ENCODE measurements around the gene SLC39A11.
"Not testable (repeated sequence)": the region's sequence is repeated elsewhere in the genome, so short reads cannot be mapped to it uniquely, and the experiment has no call there.

The SLC39A11 gene

GRCh38 chr17:73105431-73105830 is 12.9 kb upstream of the SLC39A11 start:
- FAIRE-seq: no peak

- no peak for FAIRE-seq
These were observed 12.0 kb upstream of the SLC39A11 start for GRCh38 chr17:73104450-73104849.

GRCh38 chr17:73103641-73104335 is 11.3 kb upstream of the SLC39A11 start:
- no peak for FAIRE-seq

- FAIRE-seq: no peak
These were observed 8.5 kb upstream of the SLC39A11 start for GRCh38 chr17:73101031-73101430.

GRCh38 chr17:73100363-73100762 is 7.9 kb upstream of the SLC39A11 start:
- no peak for FAIRE-seq

GRCh38 chr17:73099511-73099910 is 7.0 kb upstream of the SLC39A11 start:
- no peak for FAIRE-seq

GRCh38 chr17:73098919-73099318 is 6.4 kb upstream of the SLC39A11 start:
- no peak for FAIRE-seq

- FAIRE-seq: not testable (repeated sequence)
These were observed 5.7 kb upstream of the SLC39A11 start for GRCh38 chr17:73097973-73098765.

GRCh38 chr17:73096866-73097265 is 4.4 kb upstream of the SLC39A11 start:
- FAIRE-seq: no peak

- FAIRE-seq: no peak
These were observed 3.7 kb upstream of the SLC39A11 start for GRCh38 chr17:73096211-73096610.

GRCh38 chr17:73093286-73093685 is 798 bp upstream of the SLC39A11 start:
- no peak for FAIRE-seq

- FAIRE-seq: no peak
These were observed 542 bp downstream of the SLC39A11 start for GRCh38 chr17:73091770-73092522.

- FAIRE-seq: no peak
These were observed 1.1 kb downstream of the SLC39A11 start for GRCh38 chr17:73091410-73091769.

- no peak for FAIRE-seq
These were observed 1.9 kb downstream of the SLC39A11 start for GRCh38 chr17:73090396-73091202.

GRCh38 chr17:73089322-73090317 is 2.9 kb downstream of the SLC39A11 start:
- no peak for FAIRE-seq

- no peak for FAIRE-seq
These were observed 3.9 kb downstream of the SLC39A11 start for GRCh38 chr17:73088561-73088960.

GRCh38 chr17:73083432-73083831 is 9.1 kb downstream of the SLC39A11 start:
- FAIRE-seq: no peak

- no peak for FAIRE-seq
These were observed 17.9 kb downstream of the SLC39A11 start for GRCh38 chr17:73074566-73074965.

- no peak for FAIRE-seq
These were observed 20.1 kb downstream of the SLC39A11 start for GRCh38 chr17:73072219-73072962.

GRCh38 chr17:73071066-73071999 is 21.2 kb downstream of the SLC39A11 start:
- FAIRE-seq: no peak

All from A204.1 (cell line).